ENCODE data around the gene CDRT4.

- TF ChIP-seq POLR2AphosphoS5 (IDR thresholded peaks at IDR 0.05), result no peak
- TF ChIP-seq CTCF (IDR thresholded peaks at IDR 0.05), result no peak
Measured at GRCh38 chr17:15412606-15413005, 54.8 kb downstream of the CDRT4 start.
